AG04450 (cell line): ENCODE measurements around the gene HAUS7. TPM values are rescaled to one million over a fixed set of nuclear protein-coding genes. Genes with fewer than 3 reads are reported as not detected.

Experiments
- polyA plus RNA-seq: library from polyadenylated mRNA; depleted of rRNA; stranded (reverse); fragments of >200 nt; gene quantifications from 2 replicates; pipeline ENCODE4 v1.2.3, GENCODE V29; 2011; rRNA removed
- small RNA-seq: library from RNA; depleted of rRNA; stranded (forward); fragments of <200 nt; gene quantifications from one replicate; pipeline ENCODE3, GENCODE V24; 2012; ENCODE audit warnings: low read depth; ENCODE audit not compliant: insufficient read length

HAUS7 gene
- polyA plus RNA-seq, 1 experiment: 13.2 TPM

Small RNA genes lying within 50 kb of the gene (small RNA-seq; reads per million reads assigned to genes)
- gene RN7SL667P: not detected

Other genes starting within 250 kb of the HAUS7 start
- gene PNMA6F, start 148.8 kb downstream of the HAUS7 start, polyA plus RNA-seq: not detected in 2 replicates
- gene ZNF275, start 136.4 kb downstream of the HAUS7 start, polyA plus RNA-seq: 13.7 and 15.0 TPM in 2 replicates
- not detected in 2 replicates for gene PNMA6E, start 69.2 kb downstream of the HAUS7 start, polyA plus RNA-seq
- 0.02 TPM in 2 replicates for gene ZFP92, start 59.1 kb downstream of the HAUS7 start, polyA plus RNA-seq
- gene TREX2, start 24.5 kb downstream of the HAUS7 start, polyA plus RNA-seq: not detected in 2 replicates
- gene BGN, start 24.4 kb upstream of the HAUS7 start, polyA plus RNA-seq: 97.2 and 143 TPM in 2 replicates
- gene ATP2B3, start 47.1 kb upstream of the HAUS7 start, polyA plus RNA-seq: 0.01 TPM in 1 of 2 replicates, not detected in the other
- 23.6 and 28.1 TPM in 2 replicates for gene CCNQ, start 128.6 kb upstream of the HAUS7 start, polyA plus RNA-seq
- not detected in 2 replicates for gene DUSP9, start 176.6 kb upstream of the HAUS7 start, polyA plus RNA-seq
- gene PNCK, start 203.2 kb upstream of the HAUS7 start, polyA plus RNA-seq: 0.17 TPM in 1 of 2 replicates, not detected in the other
- gene SLC6A8, start 217.3 kb upstream of the HAUS7 start, polyA plus RNA-seq: 6.9 and 12.3 TPM in 2 replicates